ENCODE data around the gene SLC25A22.

The SLC25A22 gene

GRCh38 chr11:797296-798092, 587 bp downstream of the SLC25A22 start:
- DNase-seq (ENCODE audit: low spot score in 2 of 2) (peak; percentile 75 to 84), ATAC-seq (ENCODE audit: low read depth) (peak; percentile 59)
- Mint-ChIP-seq H3K4me1 (peaks cover 7% of the 10 kb centered on the region), H3K27me3 (no peaks in the 10 kb centered on the region), H3K27ac (peak overlapping the region; percentile 89), H3K36me3 (peaks cover 7% of the 10 kb centered on the region), H3K4me3 (peak overlapping the region; percentile 98), H3K9me3 (no peaks in the 10 kb centered on the region)

GRCh38 chr11:796565-797295, 1.4 kb downstream of the SLC25A22 start:
- Mint-ChIP-seq H3K4me1 (peaks cover 7% of the 10 kb centered on the region), H3K4me3 (peak overlapping the region; percentile 98), H3K9me3 (no peaks in the 10 kb centered on the region), H3K27ac (peak overlapping the region; percentile 89), H3K36me3 (peaks cover 9% of the 10 kb centered on the region), H3K27me3 (no peaks in the 10 kb centered on the region)
- DNase-seq (ENCODE audit: low spot score in 2 of 2) (no peak), ATAC-seq (ENCODE audit: low read depth) (no peak)

- peak overlapping the region; percentile 89 for H3K27ac Mint-ChIP-seq
- DNase-seq (ENCODE audit: low spot score in 2 of 2) (peak; percentile 53 to 64), ATAC-seq (ENCODE audit: low read depth) (peak; percentile 47)
- H3K4me1 Mint-ChIP-seq, result peaks cover 7% of the 10 kb centered on the region
- H3K36me3 Mint-ChIP-seq, result peaks cover 10% of the 10 kb centered on the region
- no peaks in the 10 kb centered on the region for H3K27me3 Mint-ChIP-seq
- peak overlapping the region; percentile 98 for H3K4me3 Mint-ChIP-seq
- no peaks in the 10 kb centered on the region for H3K9me3 Mint-ChIP-seq
Observed at GRCh38 chr11:795634-796564, 2.2 kb downstream of the SLC25A22 start.

GRCh38 chr11:794766-795633, 3.1 kb downstream of the SLC25A22 start:
- no peak overlapping the region for H3K27ac Mint-ChIP-seq
- no peak for DNase-seq (ENCODE audit: low spot score in 2 of 2)

GRCh38 chr11:794013-794765, 3.9 kb downstream of the SLC25A22 start:
- H3K27ac Mint-ChIP-seq, result no peak overlapping the region
- H3K9me3 Mint-ChIP-seq, result no peaks in the 10 kb centered on the region
- ATAC-seq (ENCODE audit: low read depth) (no peak), DNase-seq (ENCODE audit: low spot score in 2 of 2) (no peak)
- H3K4me3 Mint-ChIP-seq, result peak overlapping the region; percentile 27
- H3K36me3 Mint-ChIP-seq, result peaks cover 12% of the 10 kb centered on the region
- no peaks in the 10 kb centered on the region for H3K27me3 Mint-ChIP-seq
- H3K4me1 Mint-ChIP-seq, result peaks cover 7% of the 10 kb centered on the region

More at GRCh38 chr11:794766-795633, 3.1 kb downstream of the SLC25A22 start:
- Mint-ChIP-seq H3K27me3 (no peaks in the 10 kb centered on the region), H3K9me3 (no peaks in the 10 kb centered on the region), H3K4me1 (peaks cover 7% of the 10 kb centered on the region), H3K4me3 (peak overlapping the region; percentile 98), H3K36me3 (peaks cover 12% of the 10 kb centered on the region)
- no peak for ATAC-seq (ENCODE audit: low read depth)

GRCh38 chr11:793556-793955, 4.5 kb downstream of the SLC25A22 start:
- H3K9me3 Mint-ChIP-seq, result no peaks in the 10 kb centered on the region
- H3K36me3 Mint-ChIP-seq, result peaks cover 12% of the 10 kb centered on the region
- H3K27me3 Mint-ChIP-seq, result peaks cover 2% of the 10 kb centered on the region
- no peak overlapping the region for H3K27ac Mint-ChIP-seq
- no peak overlapping the region for H3K4me3 Mint-ChIP-seq
- DNase-seq (ENCODE audit: low spot score in 2 of 2) (no peak), ATAC-seq (ENCODE audit: low read depth) (no peak)
- peaks cover 7% of the 10 kb centered on the region for H3K4me1 Mint-ChIP-seq

- no peaks in the 10 kb centered on the region for H3K9me3 Mint-ChIP-seq
- ATAC-seq (ENCODE audit: low read depth), result no peak
Observed at GRCh38 chr11:792873-793272, 5.2 kb downstream of the SLC25A22 start.

GRCh38 chr11:792535-792821, 5.6 kb downstream of the SLC25A22 start:
- no peaks in the 10 kb centered on the region for H3K9me3 Mint-ChIP-seq
- no peak for DNase-seq (ENCODE audit: low spot score in 2 of 2)
- no peak overlapping the region for H3K27ac Mint-ChIP-seq
- H3K36me3 Mint-ChIP-seq, result peaks cover 12% of the 10 kb centered on the region
- H3K4me3 Mint-ChIP-seq, result no peak overlapping the region
- peaks cover 7% of the 10 kb centered on the region for H3K4me1 Mint-ChIP-seq
- ATAC-seq (ENCODE audit: low read depth), result no peak
- peaks cover 3% of the 10 kb centered on the region for H3K27me3 Mint-ChIP-seq

More at GRCh38 chr11:792873-793272, 5.2 kb downstream of the SLC25A22 start:
- Mint-ChIP-seq H3K4me1 (peaks cover 7% of the 10 kb centered on the region), H3K4me3 (no peak overlapping the region), H3K36me3 (peaks cover 12% of the 10 kb centered on the region), H3K27me3 (peaks cover 2% of the 10 kb centered on the region), H3K27ac (no peak overlapping the region)
- DNase-seq (ENCODE audit: low spot score in 2 of 2), result no peak

GRCh38 chr11:791658-792534, 6.2 kb downstream of the SLC25A22 start:
- no peaks in the 10 kb centered on the region for H3K9me3 Mint-ChIP-seq
- H3K36me3 Mint-ChIP-seq, result peaks cover 12% of the 10 kb centered on the region
- H3K4me3 Mint-ChIP-seq, result no peak overlapping the region
- H3K4me1 Mint-ChIP-seq, result peaks cover 6% of the 10 kb centered on the region
- no peak overlapping the region for H3K27ac Mint-ChIP-seq
- peaks cover 3% of the 10 kb centered on the region for H3K27me3 Mint-ChIP-seq
- DNase-seq (ENCODE audit: low spot score in 2 of 2) (no peak), ATAC-seq (ENCODE audit: low read depth) (no peak)

- Mint-ChIP-seq H3K4me3 (no peak overlapping the region), H3K27ac (no peak overlapping the region), H3K36me3 (peaks cover 10% of the 10 kb centered on the region), H3K27me3 (peaks cover 3% of the 10 kb centered on the region), H3K9me3 (no peaks in the 10 kb centered on the region), H3K4me1 (peaks cover under 1% of the 10 kb centered on the region)
- DNase-seq (ENCODE audit: low spot score in 2 of 2) (no peak), ATAC-seq (ENCODE audit: low read depth) (no peak)
Observed at GRCh38 chr11:790721-791564, 7.1 kb downstream of the SLC25A22 start.

GRCh38 chr11:789943-790342, 8.1 kb downstream of the SLC25A22 start, which contains the start of gene CEND1:
CEND1 (minus strand) TSS chr11:790090; CDS start chr11:788576, 1,514 bp downstream.
- H3K27me3 Mint-ChIP-seq, result peaks cover 3% of the 10 kb centered on the region
- H3K9me3 Mint-ChIP-seq, result no peaks in the 10 kb centered on the region
- no peak within 1 kb of the TSS for H3K27ac Mint-ChIP-seq
- DNase-seq (ENCODE audit: low spot score in 2 of 2) (no peak), ATAC-seq (ENCODE audit: low read depth) (peak; percentile 61)
- H3K36me3 Mint-ChIP-seq, result peaks cover 10% of the 10 kb centered on the region
- peak within 1 kb of the TSS; percentile 34 for H3K4me3 Mint-ChIP-seq
- H3K4me1 Mint-ChIP-seq, result no peaks in the 10 kb centered on the region
